PC-3 (cell line): ENCODE data around the gene CMC2. TPM values are rescaled to one million over a fixed set of nuclear protein-coding genes. Genes with fewer than 3 reads are reported as not detected.

Experiments used
- ATAC-seq: fragments of 200-7000 bp; cut with Tn5 transposase; 2 replicates; pipeline ENCODE4 v1.9.1; 2020; ENCODE audit warnings: mild to moderate bottlenecking, moderate library complexity
- BruUV-seq: library from RNA; stranded (reverse); fragments of 400-500 nt; replicated peaks from 2 replicates; lab custom pipeline; 2021; lab: Mats Ljungman, UMichigan
- CTCF ChIA-PET: fragments of 300-600 bp; sonication (Branson Sonifier 250); formaldehyde crosslinking; loops from one replicate; lab custom pipeline; 2022; ENCODE audit warnings: antibody characterized with exemption; lab: Charles Lee
- POLR2A ChIA-PET: fragments of 300-600 bp; sonication (Branson Sonifier 250); formaldehyde crosslinking; loops from one replicate; lab custom pipeline; 2022; ENCODE audit warnings: antibody characterized with exemption; ENCODE audit not compliant: unreplicated experiment; lab: Charles Lee
- DNase-seq: peaks from one replicate; pipeline ENCODE4 v3.0.0-alpha.2; 2015
- H2AFZ ChIP-seq: fragments of 300-600 bp; sonication (generic); 2 replicates; pipeline ENCODE4 v1.6.0; 2016; ENCODE audit warnings: antibody characterized with exemption, low read length
- H3F3A ChIP-seq: fragments of 300-600 bp; sonication (generic); one replicate; pipeline ENCODE4 v1.6.0; 2017; ENCODE audit warnings: antibody characterized with exemption, low read length, control low read depth, mild to moderate bottlenecking; ENCODE audit not compliant: unreplicated experiment
- H3K27ac ChIP-seq: fragments of 300-600 bp; sonication (generic); 2 replicates; pipeline ENCODE4 v1.5.1; 2016; ENCODE audit warnings: mild to moderate bottlenecking, low read length
- H3K27me3 ChIP-seq: fragments of 300-600 bp; sonication (generic); 2 replicates; pipeline ENCODE4 v1.6.1; 2016; ENCODE audit warnings: low read length, mixed read lengths
- H3K36me3 ChIP-seq: fragments of 300-600 bp; sonication (generic); 2 replicates; pipeline ENCODE4 v1.6.1; 2016; ENCODE audit warnings: low read depth, mixed run types, low read length, mixed read lengths
- H3K4me1 ChIP-seq: fragments of 300-600 bp; sonication (generic); 2 replicates; pipeline ENCODE4 v1.5.1; 2016; ENCODE audit warnings: low read length; ENCODE audit not compliant: insufficient read depth
- H3K4me2 ChIP-seq: fragments of 300-600 bp; sonication (generic); 2 replicates; pipeline ENCODE4 v1.6.0; 2016; ENCODE audit warnings: low read length
- H3K4me3 ChIP-seq: fragments of 300-600 bp; sonication (generic); 2 replicates; pipeline ENCODE4 v1.5.1; 2016; ENCODE audit warnings: mild to moderate bottlenecking, low read length, mixed read lengths
- H3K79me2 ChIP-seq: fragments of 300-600 bp; sonication (generic); 2 replicates; pipeline ENCODE4 v1.6.1; 2017; ENCODE audit warnings: low read length, mixed read lengths
- H3K9ac ChIP-seq: fragments of 300-600 bp; sonication (generic); 2 replicates; pipeline ENCODE4 v1.6.0; 2016; ENCODE audit warnings: mild to moderate bottlenecking, low read length
- H3K9me2 ChIP-seq: fragments of 300-600 bp; sonication (generic); replicated peaks from 2 replicates; pipeline ENCODE4 v1.6.1; 2016; ENCODE audit warnings: mixed run types, low read length, mixed read lengths
- H3K9me3 ChIP-seq: fragments of 300-600 bp; sonication (generic); 2 replicates; pipeline ENCODE4 v1.6.1; 2016; ENCODE audit warnings: low read length, mixed read lengths
- H4K20me1 ChIP-seq: fragments of 300-600 bp; sonication (generic); 2 replicates; pipeline ENCODE4 v1.6.1; 2016; ENCODE audit warnings: low read length, mixed read lengths
- CTCF ChIP-seq: fragments of 300-600 bp; sonication (generic); conservative IDR thresholded peaks from 2 replicates; pipeline ENCODE4 v1.5.1; 2017; ENCODE audit warnings: antibody characterized with exemption, low read depth, mild to moderate bottlenecking, low read length
- EZH2 ChIP-seq: fragments of 300-600 bp; sonication (generic); IDR thresholded peaks from one replicate; pipeline ENCODE4 v1.6.1; 2017; ENCODE audit warnings: antibody characterized with exemption, mild to moderate bottlenecking, low read length; ENCODE audit not compliant: unreplicated experiment
- EZH2phosphoT487 ChIP-seq: fragments of 300-600 bp; sonication (generic); IDR thresholded peaks from 2 replicates; pipeline ENCODE4 v1.6.1; 2018; ENCODE audit warnings: mild to moderate bottlenecking, antibody characterized with exemption, low read length, borderline replicate concordance
- intact Hi-C: fragments of 100-400 bp; cut with micrococcal nuclease; formaldehyde crosslinking; loops from 2 replicates; pipeline ENCODE4 v1.9.0; 2023
- total RNA-seq: library from RNA; depleted of rRNA; stranded (reverse); fragments of >200 nt; gene quantifications from 2 replicates; pipeline ENCODE4 v1.2.3, GENCODE V29; 2014

CMC2 gene
- total RNA-seq, 1 experiment from 2014 or later, result 86.2 TPM

- Histone ChIP-seq H3K36me3 (no peaks in the 10 kb centered on the region), H3F3A (no peaks in the 10 kb centered on the region), H3K27me3 (no peaks in the 10 kb centered on the region), H3K9me3 (no peaks in the 10 kb centered on the region), H3K4me3 (no peak overlapping the region), H4K20me1 (peaks cover 18% of the 10 kb centered on the region; the same call in 1 of the 2 replicates), H3K27ac (no peak overlapping the region), H3K4me2 (no peak overlapping the region), H3K9me2 (no peaks in the 10 kb centered on the region), H3K9ac (no peak overlapping the region), H3K79me2 (peaks cover 99% of the 10 kb centered on the region), H3K4me1 (peaks cover 5% of the 10 kb centered on the region; the same call in 1 of the 2 replicates), H2AFZ (no peak overlapping the region)
- ChIA-PET POLR2A (no interaction called here), CTCF (no interaction called here)
- DNase-seq (no peak), ATAC-seq (no peak)
- TF ChIP-seq CTCF, result no peak
- no peak for TF ChIP-seq EZH2phosphoT487
- TF ChIP-seq EZH2, result no peak
- intact Hi-C loops, result no loop called here
- no TSS peak for BruUV-seq
Measured at GRCh38 chr16:81001330-81001729, 5.4 kb downstream of the CMC2 start.

GRCh38 chr16:81000873-81001272 lies 5.8 kb downstream of the CMC2 start:
- intact Hi-C loops, result no loop called here
- Histone ChIP-seq H3K36me3 (no peaks in the 10 kb centered on the region), H3K4me1 (peaks cover 5% of the 10 kb centered on the region; the same call in 1 of the 2 replicates), H3K9me3 (no peaks in the 10 kb centered on the region), H3K79me2 (peaks cover 99% of the 10 kb centered on the region), H4K20me1 (peaks cover 16% of the 10 kb centered on the region; the same call in 1 of the 2 replicates), H3K9me2 (no peaks in the 10 kb centered on the region), H3F3A (no peaks in the 10 kb centered on the region), H3K9ac (no peak overlapping the region), H3K4me3 (no peak overlapping the region), H3K27me3 (no peaks in the 10 kb centered on the region), H3K27ac (no peak overlapping the region), H2AFZ (no peak overlapping the region), H3K4me2 (no peak overlapping the region)
- no peak for DNase-seq
- no peak for TF ChIP-seq EZH2phosphoT487
- no peak for TF ChIP-seq CTCF
- TF ChIP-seq EZH2, result no peak
- ChIA-PET POLR2A (no interaction called here), CTCF (no interaction called here)
- ATAC-seq, result no peak
- no TSS peak for BruUV-seq

- Histone ChIP-seq H2AFZ (no peak overlapping the region), H3K79me2 (peaks cover 93% of the 10 kb centered on the region), H3F3A (no peaks in the 10 kb centered on the region), H3K4me3 (no peak overlapping the region), H3K4me2 (no peak overlapping the region), H3K4me1 (peaks cover 8% of the 10 kb centered on the region; the same call in 1 of the 2 replicates), H3K36me3 (no peaks in the 10 kb centered on the region; the same call in 1 of the 2 replicates), H4K20me1 (no peaks in the 10 kb centered on the region), H3K27ac (no peak overlapping the region), H3K9me3 (no peaks in the 10 kb centered on the region), H3K9me2 (no peaks in the 10 kb centered on the region), H3K9ac (no peak overlapping the region), H3K27me3 (no peaks in the 10 kb centered on the region)
- ChIA-PET POLR2A (no interaction called here), CTCF (interaction anchor here (0.7 kb wide), 1 partner anchor 68 kb away, joined by 9 read pairs; no protein-coding TSS in a partner anchor)
- TF ChIP-seq CTCF (no peak), EZH2phosphoT487 (no peak), EZH2 (no peak)
- DNase-seq, result no peak
- no peak for ATAC-seq
- BruUV-seq, result no TSS peak
- intact Hi-C loops, result no loop called here
Measured at GRCh38 chr16:80997964-80998620, 8.6 kb downstream of the CMC2 start.
